ENCODE measurements around the gene GTPBP3. TPM values are rescaled to one million over a fixed set of nuclear protein-coding genes. Genes with fewer than 3 reads are reported as not detected.

Gene GTPBP3
- total RNA-seq, 1 donor from 2014 or later: 25.5 TPM

DNA sequence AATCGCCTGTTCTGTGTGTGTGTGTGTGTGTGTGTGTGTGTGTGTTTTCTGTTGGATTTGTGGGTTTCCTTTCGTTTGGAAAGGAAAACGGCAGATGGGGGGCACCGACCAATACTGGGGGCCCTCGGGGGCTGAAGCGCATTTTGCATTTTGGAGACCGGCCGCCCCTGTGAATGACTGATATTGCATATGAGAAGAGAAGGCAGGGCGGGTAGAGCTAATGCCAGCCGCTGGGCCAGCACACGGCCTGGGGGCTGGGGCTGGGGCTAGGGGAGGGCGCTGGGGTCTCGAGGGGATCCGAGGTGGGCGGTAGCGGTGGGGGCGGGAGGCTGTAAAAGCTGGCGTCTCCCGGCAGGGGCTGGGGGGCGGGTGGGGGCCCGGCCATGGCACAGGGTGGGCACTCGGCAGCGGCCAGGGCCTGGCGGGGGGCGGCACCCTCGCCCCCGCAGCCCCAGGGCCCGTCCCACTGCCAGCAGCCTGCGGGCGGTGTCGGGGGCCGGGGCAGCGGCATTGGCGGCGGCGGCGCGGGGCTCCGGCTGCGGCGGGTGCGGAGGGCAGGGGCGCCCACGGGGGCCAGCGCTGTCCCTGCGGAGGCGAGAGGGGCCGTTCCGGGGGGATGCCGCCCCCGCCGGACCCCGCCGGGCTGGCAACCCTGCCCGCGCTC, 13.9 kb upstream of the GTPBP3 start:
- intact Hi-C loops (cut with DNase I): no loop called here
- Histone ChIP-seq H3K4me1 (peaks cover 20% of the 10 kb centered on the region), H3K36me3 (peaks cover 0 to 18% of the 10 kb centered on the region in 2 donors), H3K27ac (no peak overlapping the region), H3K4me3 (no peak overlapping the region), H3K27me3 (no peaks in the 10 kb centered on the region), H3K9me3 (no peaks in the 10 kb centered on the region)
- DNase-seq (ENCODE audit: extremely low spot score in 2 of 2): no peak
- TF ChIP-seq POLR2AphosphoS5 (IDR thresholded peaks at IDR 0.05; ENCODE audit: insufficient read depth in 1 of 2, low read depth in 1 of 2) (no peak), POLR2A (IDR thresholded peaks at IDR 0.05) (no peak)
- TF ChIP-seq, protein P1, sequence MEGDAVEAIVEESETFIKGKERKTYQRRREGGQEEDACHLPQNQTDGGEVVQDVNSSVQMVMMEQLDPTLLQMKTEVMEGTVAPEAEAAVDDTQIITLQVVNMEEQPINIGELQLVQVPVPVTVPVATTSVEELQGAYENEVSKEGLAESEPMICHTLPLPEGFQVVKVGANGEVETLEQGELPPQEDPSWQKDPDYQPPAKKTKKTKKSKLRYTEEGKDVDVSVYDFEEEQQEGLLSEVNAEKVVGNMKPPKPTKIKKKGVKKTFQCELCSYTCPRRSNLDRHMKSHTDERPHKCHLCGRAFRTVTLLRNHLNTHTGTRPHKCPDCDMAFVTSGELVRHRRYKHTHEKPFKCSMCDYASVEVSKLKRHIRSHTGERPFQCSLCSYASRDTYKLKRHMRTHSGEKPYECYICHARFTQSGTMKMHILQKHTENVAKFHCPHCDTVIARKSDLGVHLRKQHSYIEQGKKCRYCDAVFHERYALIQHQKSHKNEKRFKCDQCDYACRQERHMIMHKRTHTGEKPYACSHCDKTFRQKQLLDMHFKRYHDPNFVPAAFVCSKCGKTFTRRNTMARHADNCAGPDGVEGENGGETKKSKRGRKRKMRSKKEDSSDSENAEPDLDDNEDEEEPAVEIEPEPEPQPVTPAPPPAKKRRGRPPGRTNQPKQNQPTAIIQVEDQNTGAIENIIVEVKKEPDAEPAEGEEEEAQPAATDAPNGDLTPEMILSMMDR (IDR thresholded peaks at IDR 0.05): no peak

DNA sequence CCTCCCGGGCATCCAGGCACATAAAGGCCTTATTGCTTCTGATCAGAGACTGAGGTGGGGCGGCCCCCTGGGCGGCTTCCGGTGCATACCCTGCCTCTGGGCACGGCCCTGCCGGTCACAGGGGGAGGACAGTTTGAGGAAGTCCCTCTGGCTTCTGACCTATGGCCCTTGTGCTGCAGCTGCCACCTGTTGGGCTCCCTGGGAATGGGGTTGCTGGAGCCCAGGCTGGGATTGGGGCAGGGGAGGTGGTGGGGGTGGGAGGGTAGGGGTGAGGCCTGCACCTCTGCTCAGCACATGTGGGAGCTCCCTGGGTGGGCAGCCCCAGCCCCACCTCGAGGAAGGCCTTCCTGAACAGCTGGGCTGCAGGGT, 13.4 kb upstream of the GTPBP3 start:
- H3K4me1 ChIP-seq: peaks cover 24% of the 10 kb centered on the region
- DNase-seq (ENCODE audit: extremely low spot score in 2 of 2): no peak
- no peak overlapping the region for H3K4me3 ChIP-seq
- H3K9me3 ChIP-seq: no peaks in the 10 kb centered on the region
- H3K27me3 ChIP-seq: peaks cover 4% of the 10 kb centered on the region
- no peak for TF ChIP-seq POLR2AphosphoS5 (IDR thresholded peaks at IDR 0.05; ENCODE audit: insufficient read depth in 1 of 2, low read depth in 1 of 2)
- no peak for TF ChIP-seq POLR2A (IDR thresholded peaks at IDR 0.05)
- TF ChIP-seq, protein P1 (IDR thresholded peaks at IDR 0.05): no peak
- no peak overlapping the region for H3K27ac ChIP-seq
- peaks cover 0 to 18% of the 10 kb centered on the region in 2 donors for H3K36me3 ChIP-seq
- intact Hi-C loops (cut with DNase I): no loop called here

DNA sequence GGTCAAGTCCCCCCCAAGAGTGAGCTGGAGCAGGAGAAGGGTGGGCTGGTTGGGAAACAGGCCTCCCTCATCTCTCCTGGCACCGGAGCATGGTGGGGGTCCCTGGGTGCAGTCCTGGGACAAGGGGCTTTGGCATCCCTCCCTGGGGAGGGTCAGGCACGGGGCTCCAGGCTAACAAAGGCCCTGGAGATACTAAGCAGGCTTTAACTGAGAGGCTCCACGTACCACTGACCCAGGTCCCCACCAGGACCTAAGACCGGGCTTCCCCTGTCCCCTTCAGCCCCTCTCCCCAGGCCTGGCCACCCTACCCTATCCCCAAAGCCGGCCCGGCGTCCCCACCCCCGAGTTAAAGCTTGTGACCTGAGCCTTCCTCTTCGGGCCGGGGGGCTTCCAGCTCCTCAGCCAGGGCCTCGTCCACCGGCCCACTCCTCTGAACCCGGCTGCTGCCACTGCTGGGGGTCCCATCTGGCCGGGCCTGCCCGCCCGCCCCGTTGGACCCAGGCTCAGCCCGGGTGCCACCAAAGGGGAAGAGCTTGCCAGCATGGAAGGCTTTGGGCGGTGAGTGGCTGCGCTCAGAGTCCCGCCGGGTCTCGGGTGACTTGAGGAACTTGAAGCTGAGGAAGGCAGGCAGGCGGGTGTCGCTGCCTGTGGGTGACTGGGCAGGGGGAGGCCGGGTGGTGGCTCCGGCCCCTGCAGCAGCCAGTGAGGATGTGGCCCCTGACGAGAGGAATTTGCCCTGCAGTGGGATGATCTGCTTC, 12.8 kb upstream of the GTPBP3 start:
- no peak for DNase-seq (ENCODE audit: extremely low spot score in 2 of 2)
- TF ChIP-seq POLR2AphosphoS5 (IDR thresholded peaks at IDR 0.05; ENCODE audit: insufficient read depth in 1 of 2, low read depth in 1 of 2) (no peak), POLR2A (IDR thresholded peaks at IDR 0.05) (no peak)
- TF ChIP-seq, protein P1 (IDR thresholded peaks at IDR 0.05): no peak
- Histone ChIP-seq H3K4me3 (no peak overlapping the region), H3K27me3 (peaks cover 7% of the 10 kb centered on the region), H3K4me1 (peaks cover 30% of the 10 kb centered on the region), H3K36me3 (peaks cover 0 to 13% of the 10 kb centered on the region in 2 donors), H3K9me3 (no peaks in the 10 kb centered on the region), H3K27ac (no peak overlapping the region)
- intact Hi-C loops (cut with DNase I): no loop called here

DNA sequence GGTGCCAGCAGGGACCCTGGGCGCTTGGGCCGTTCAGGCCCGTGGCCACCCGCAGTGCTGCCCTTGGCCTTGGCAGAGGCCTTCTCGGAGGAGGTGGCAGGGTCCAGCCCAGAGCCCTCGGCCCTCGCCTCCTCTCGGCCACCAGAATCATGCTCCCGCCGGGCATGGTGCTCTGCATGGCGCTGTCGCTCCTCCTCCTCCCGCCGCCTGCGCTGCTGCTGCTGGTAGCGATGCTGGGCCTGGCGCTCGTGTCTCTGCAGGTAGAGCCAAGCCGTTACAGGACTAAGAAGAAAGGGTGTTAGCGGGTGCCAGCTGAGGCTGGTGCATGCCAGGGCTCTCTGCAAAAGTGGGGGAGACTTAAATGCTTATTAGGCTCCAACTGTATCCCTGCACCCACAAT, 12.2 kb upstream of the GTPBP3 start:
- no peak for DNase-seq (ENCODE audit: extremely low spot score in 2 of 2)

More for the DNA sequence above, 12.2 kb upstream of the GTPBP3 start:
- Histone ChIP-seq H3K9me3 (no peaks in the 10 kb centered on the region), H3K4me1 (peaks cover 30% of the 10 kb centered on the region), H3K27me3 (peaks cover 7% of the 10 kb centered on the region), H3K36me3 (peaks cover 0 to 7% of the 10 kb centered on the region in 2 donors), H3K27ac (no peak overlapping the region), H3K4me3 (no peak overlapping the region)
- intact Hi-C loops (cut with DNase I): no loop called here
- TF ChIP-seq, protein P1 (IDR thresholded peaks at IDR 0.05): no peak
- no peak for TF ChIP-seq POLR2AphosphoS5 (IDR thresholded peaks at IDR 0.05; ENCODE audit: insufficient read depth in 1 of 2, low read depth in 1 of 2)
- no peak for TF ChIP-seq POLR2A (IDR thresholded peaks at IDR 0.05)
